ENCODE data around the gene CRABP1. TPM values are rescaled to one million over a fixed set of nuclear protein-coding genes. Genes with fewer than 3 reads are reported as not detected.

Gene CRABP1
- total RNA-seq, 2 donors from 2014 or later, result 1.3 to 1.5 TPM

GRCh38 chr15:78358102-78358870 lies 18.1 kb downstream of the CRABP1 start:
- intact Hi-C loops (cut with DNase I), result no loop called here
- no peaks in the 10 kb centered on the region for H3K27me3 ChIP-seq

GRCh38 chr15:78359041-78359808 lies 19.1 kb downstream of the CRABP1 start:
- Histone ChIP-seq H3K9me3 (no peaks in the 10 kb centered on the region), H3K27ac (no peak overlapping the region), H3K9ac (ENCODE audit: low read depth in 2 of 2, low read length in 2 of 2) (no peak overlapping the region), H3K4me1 (no peaks in the 10 kb centered on the region), H3K27me3 (no peaks in the 10 kb centered on the region), H3K4me3 (no peak overlapping the region), H3K36me3 (no peaks in the 10 kb centered on the region)
- intact Hi-C loops (cut with DNase I), result no loop called here
- TF ChIP-seq CTCF (IDR thresholded peaks at IDR 0.05), result no peak
- no peak for DNase-seq

More at GRCh38 chr15:78358102-78358870, 18.1 kb downstream of the CRABP1 start:
- no peak for TF ChIP-seq CTCF (IDR thresholded peaks at IDR 0.05)
- Histone ChIP-seq H3K27ac (no peak overlapping the region), H3K9ac (ENCODE audit: low read depth in 2 of 2, low read length in 2 of 2) (no peak overlapping the region), H3K9me3 (no peaks in the 10 kb centered on the region), H3K4me1 (no peaks in the 10 kb centered on the region), H3K4me3 (no peak overlapping the region), H3K36me3 (no peaks in the 10 kb centered on the region)
- DNase-seq, result no peak

GRCh38 chr15:78360367-78360801 lies 20.2 kb downstream of the CRABP1 start:
- Histone ChIP-seq H3K27ac (no peak overlapping the region), H3K9ac (ENCODE audit: low read depth in 2 of 2, low read length in 2 of 2) (no peak overlapping the region), H3K27me3 (no peaks in the 10 kb centered on the region), H3K4me1 (no peaks in the 10 kb centered on the region), H3K9me3 (no peaks in the 10 kb centered on the region), H3K36me3 (no peaks in the 10 kb centered on the region), H3K4me3 (no peak overlapping the region)
- TF ChIP-seq CTCF (IDR thresholded peaks at IDR 0.05), result no peak
- no peak for DNase-seq
- intact Hi-C loops (cut with DNase I), result no loop called here

GRCh38 chr15:78360958-78361718 lies 21.0 kb downstream of the CRABP1 start:
- H3K27me3 ChIP-seq, result no peaks in the 10 kb centered on the region
- no peak overlapping the region for H3K9ac ChIP-seq (ENCODE audit: low read depth in 2 of 2, low read length in 2 of 2)
- H3K4me1 ChIP-seq, result no peaks in the 10 kb centered on the region
- H3K27ac ChIP-seq, result no peak overlapping the region
- no peak for TF ChIP-seq CTCF (IDR thresholded peaks at IDR 0.05)
- no peak overlapping the region for H3K4me3 ChIP-seq
- no peak for DNase-seq
- no peaks in the 10 kb centered on the region for H3K36me3 ChIP-seq
- intact Hi-C loops (cut with DNase I), result no loop called here
- H3K9me3 ChIP-seq, result no peaks in the 10 kb centered on the region

- no peaks in the 10 kb centered on the region for H3K4me1 ChIP-seq
- H3K27ac ChIP-seq, result no peak overlapping the region
- no peaks in the 10 kb centered on the region for H3K36me3 ChIP-seq
- no peak overlapping the region for H3K4me3 ChIP-seq
- no peak for TF ChIP-seq CTCF (IDR thresholded peaks at IDR 0.05)
- no peaks in the 10 kb centered on the region for H3K27me3 ChIP-seq
- intact Hi-C loops (cut with DNase I), result no loop called here
- H3K9ac ChIP-seq (ENCODE audit: low read depth in 2 of 2, low read length in 2 of 2), result no peak overlapping the region
- H3K9me3 ChIP-seq, result no peaks in the 10 kb centered on the region
- no peak for DNase-seq
Observed at GRCh38 chr15:78361771-78362506, 21.8 kb downstream of the CRABP1 start.

Data from colonic mucosa (tissue), 4 donors.